SK-N-MC (cell line): ENCODE results near the gene XPO5.

Source experiments
- EZH2 ChIP-seq: fragments of 200-600 bp; sonication (generic); IDR thresholded peaks from one replicate; pipeline ENCODE4 v1.6.1; 2017; ENCODE audit warnings: antibody characterized with exemption
- FOXP2 ChIP-seq: optimal IDR thresholded peaks from 2 replicates; pipeline ENCODE3; 2011; ENCODE audit warnings: mild to moderate bottlenecking, moderate library complexity; ENCODE audit not compliant: insufficient read depth; ENCODE audit errors: extremely low read length, control extremely low read depth
- POLR2AphosphoS5 ChIP-seq: IDR thresholded peaks from 2 replicates; pipeline ENCODE4 v1.6.1; 2012; ENCODE audit warnings: mild to moderate bottlenecking, low read depth, low read length, borderline replicate concordance

DNA sequence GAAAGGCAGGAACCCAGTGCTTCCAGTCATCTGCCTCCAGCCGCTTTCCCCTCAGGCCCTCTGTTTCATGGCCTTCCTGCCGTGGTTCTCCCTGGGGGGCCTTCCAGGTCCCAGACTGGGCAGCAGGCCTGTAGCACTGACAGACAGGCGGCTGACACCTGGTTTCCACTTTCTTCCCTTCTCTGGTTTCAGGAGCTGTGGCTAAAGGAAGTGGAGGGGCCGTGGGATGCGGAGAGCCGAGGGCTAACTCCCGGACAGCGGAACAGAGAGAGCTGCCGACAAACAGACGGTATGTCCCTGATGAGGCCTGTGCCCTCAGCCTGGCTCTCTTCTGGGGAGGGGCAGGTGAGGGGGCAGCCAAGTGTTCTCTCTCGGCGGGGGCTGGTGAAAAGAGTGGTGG, 78.1 kb downstream of the XPO5 start:
- no peak for TF ChIP-seq POLR2AphosphoS5
- no peak for TF ChIP-seq EZH2
- TF ChIP-seq FOXP2: no peak
